ENCODE results near the gene CDH4. TPM values are rescaled to one million over a fixed set of nuclear protein-coding genes. Genes with fewer than 3 reads are reported as not detected.

The CDH4 gene
- total and polyA plus RNA-seq, 2 donors (not counting 3 experiments of a cell fraction or from before 2014, with no cell fraction given): 0.17 to 0.51 TPM

DNA sequence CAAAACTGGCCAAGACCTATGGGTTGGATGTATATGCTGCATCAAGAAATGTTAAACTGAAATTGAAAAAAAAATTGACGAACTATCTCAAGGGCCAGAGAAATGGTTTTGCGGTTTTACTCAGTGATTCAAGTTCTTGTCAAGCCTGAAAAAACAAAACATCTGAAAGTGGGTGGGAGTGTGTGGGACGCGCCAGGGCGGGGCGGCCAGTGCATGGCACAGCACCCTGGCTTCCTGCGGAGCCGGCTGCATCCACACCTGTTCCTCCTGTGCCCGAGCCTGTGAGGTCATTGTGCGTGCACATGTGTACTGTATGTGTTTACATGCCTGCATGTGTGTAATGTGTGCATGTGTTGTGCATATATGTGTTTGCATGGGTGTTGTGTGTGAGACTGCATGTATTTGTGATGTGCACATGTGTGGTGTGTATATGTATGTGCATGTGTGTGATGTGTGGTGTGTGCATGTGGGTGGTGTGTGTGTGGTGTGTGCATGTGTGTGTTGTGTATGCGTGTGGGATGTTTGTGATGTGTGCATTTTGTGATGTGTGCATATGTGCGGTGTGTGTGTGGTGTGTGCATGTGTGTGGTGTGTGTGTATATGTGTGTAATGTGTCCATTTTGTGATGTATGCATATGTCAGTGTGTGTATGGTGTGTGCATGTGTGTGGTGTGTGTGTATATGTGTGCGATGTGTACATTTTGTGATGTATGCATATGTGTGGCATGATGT, 59.8 kb downstream of the CDH4 start:
- no peak for DNase-seq (ENCODE audit: low read depth, low spot score)
- ChIA-PET POLR2A (no interaction called here), CTCF (no interaction called here)
- Histone ChIP-seq H3K79me2 (ENCODE audit: control insufficient read depth, insufficient read depth, low read length) (no peaks in the 10 kb centered on the region), H4K20me1 (replicated peaks; ENCODE audit: control insufficient read depth, extremely low read depth, insufficient read depth, low read length) (no peaks in the 10 kb centered on the region), H3K27me3 (ENCODE audit: control insufficient read depth in 2 of 2, insufficient read depth in 2 of 2, low read length in 2 of 2) (no peaks in the 10 kb centered on the region), H3K4me1 (ENCODE audit: control insufficient read depth, extremely low read depth, insufficient read depth, low read length) (no peaks in the 10 kb centered on the region), H3K36me3 (ENCODE audit: control insufficient read depth in 2 of 2, extremely low read depth in 1 of 2, insufficient read depth in 2 of 2, low read length in 2 of 2) (no peaks in the 10 kb centered on the region), H2AFZ (ENCODE audit: low read depth, low read length) (no peak overlapping the region), H3K9me3 (replicated peaks; ENCODE audit: control insufficient read depth, insufficient read depth, low read length) (no peaks in the 10 kb centered on the region), H3K4me2 (ENCODE audit: insufficient read depth, low read length) (no peak overlapping the region), H3K4me3 (replicated peaks in 1 of 3; ENCODE audit: insufficient read depth in 1 of 3, low read depth in 1 of 3, low read length in 3 of 3) (no peak overlapping the region), H3K9me1 (replicated peaks; ENCODE audit: control insufficient read depth, extremely low read depth, insufficient read depth, low read length) (no peaks in the 10 kb centered on the region), H3K27ac (ENCODE audit: insufficient read depth, low read depth, low read length) (no peak overlapping the region), H3K9ac (replicated peaks; ENCODE audit: extremely low read depth, insufficient read depth, low read length) (no peak overlapping the region)
- FAIRE-seq: no peak
- dilution Hi-C loops (cut with MboI; ENCODE audit: extremely low pct_ligation_motif_present, low sequenced_read_pairs) (no loop called here), intact Hi-C loops (cut with micrococcal nuclease) (no loop called here)
- TF ChIP-seq, protein P1, sequence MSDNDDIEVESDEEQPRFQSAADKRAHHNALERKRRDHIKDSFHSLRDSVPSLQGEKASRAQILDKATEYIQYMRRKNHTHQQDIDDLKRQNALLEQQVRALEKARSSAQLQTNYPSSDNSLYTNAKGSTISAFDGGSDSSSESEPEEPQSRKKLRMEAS (IDR thresholded peaks at IDR 0.05; ENCODE audit: insufficient read depth, insufficient read length): no peak
- TF ChIP-seq, protein P2, sequence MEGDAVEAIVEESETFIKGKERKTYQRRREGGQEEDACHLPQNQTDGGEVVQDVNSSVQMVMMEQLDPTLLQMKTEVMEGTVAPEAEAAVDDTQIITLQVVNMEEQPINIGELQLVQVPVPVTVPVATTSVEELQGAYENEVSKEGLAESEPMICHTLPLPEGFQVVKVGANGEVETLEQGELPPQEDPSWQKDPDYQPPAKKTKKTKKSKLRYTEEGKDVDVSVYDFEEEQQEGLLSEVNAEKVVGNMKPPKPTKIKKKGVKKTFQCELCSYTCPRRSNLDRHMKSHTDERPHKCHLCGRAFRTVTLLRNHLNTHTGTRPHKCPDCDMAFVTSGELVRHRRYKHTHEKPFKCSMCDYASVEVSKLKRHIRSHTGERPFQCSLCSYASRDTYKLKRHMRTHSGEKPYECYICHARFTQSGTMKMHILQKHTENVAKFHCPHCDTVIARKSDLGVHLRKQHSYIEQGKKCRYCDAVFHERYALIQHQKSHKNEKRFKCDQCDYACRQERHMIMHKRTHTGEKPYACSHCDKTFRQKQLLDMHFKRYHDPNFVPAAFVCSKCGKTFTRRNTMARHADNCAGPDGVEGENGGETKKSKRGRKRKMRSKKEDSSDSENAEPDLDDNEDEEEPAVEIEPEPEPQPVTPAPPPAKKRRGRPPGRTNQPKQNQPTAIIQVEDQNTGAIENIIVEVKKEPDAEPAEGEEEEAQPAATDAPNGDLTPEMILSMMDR (IDR thresholded peaks at IDR 0.05; ENCODE audit: extremely low read depth in 1 of 2, insufficient read depth in 1 of 2, low read depth in 1 of 2, low read length in 2 of 2): no peak
- TF ChIP-seq MYC (IDR thresholded peaks at IDR 0.05; ENCODE audit: low read depth, low read length) (no peak), FOS (IDR thresholded peaks at IDR 0.05; ENCODE audit: borderline replicate concordance, insufficient read depth, low read length) (no peak), POLR2A (IDR thresholded peaks at IDR 0.05; ENCODE audit: low read depth, low read length) (no peak), JUN (IDR thresholded peaks at IDR 0.05; ENCODE audit: borderline replicate concordance, insufficient read depth, insufficient read length, low read depth) (no peak), GATA2 (IDR thresholded peaks at IDR 0.05; ENCODE audit: insufficient read depth, insufficient read length, low read depth, low read length) (no peak), EZH2 (IDR thresholded peaks at IDR 0.05; ENCODE audit: borderline replicate concordance, low read depth, low read length, severe bottlenecking) (no peak), POLR2AphosphoS5 (IDR thresholded peaks at IDR 0.05; ENCODE audit: insufficient read depth, low read depth, low read length) (no peak)
- BruUV-seq (replicated peaks): no TSS peak

Measured in endothelial cell of umbilical vein (primary cell).